CD4-positive, alpha-beta memory T cell (primary cell): ENCODE measurements around the gene GABARAPL1. TPM values are rescaled to one million over a fixed set of nuclear protein-coding genes. Genes with fewer than 3 reads are reported as not detected.
A peak's percentile ranks its signal among the peaks of the same experiment; 100 is the strongest.

ENCODE experiments used
- CTCF ChIA-PET: fragments of 350-600 bp; sonication (Branson Sonifier 250); formaldehyde crosslinking; loops from one replicate; lab custom pipeline; 2021; ENCODE audit warnings: inconsistent platforms; ENCODE audit not compliant: partially characterized antibody; lab: Charles Lee
- POLR2A ChIA-PET: fragments of 350-600 bp; sonication (Branson Sonifier 250); formaldehyde crosslinking; loops from one replicate; lab custom pipeline; 2021; ENCODE audit not compliant: partially characterized antibody; lab: Charles Lee
- DNase-seq, 5 donors: peaks; one replicate each; pipeline versions ENCODE4 v3.0.0 to v3.0.0-alpha.2; 2020 to 2022; ENCODE audit warnings: mixed read lengths in 1 of 5
- H3K27ac ChIP-seq: one replicate; pipeline ENCODE4 v1.7.0; 2013; ENCODE audit warnings: low read depth, low read length
- H3K27me3 ChIP-seq: 2 replicates; pipeline ENCODE4 v1.7.0; 2013; ENCODE audit warnings: mild to moderate bottlenecking, low read length, moderate library complexity; ENCODE audit not compliant: insufficient read depth
- H3K36me3 ChIP-seq: 2 replicates; pipeline ENCODE4 v1.7.0; 2013; ENCODE audit warnings: mild to moderate bottlenecking, low read length, moderate library complexity; ENCODE audit not compliant: insufficient read depth
- H3K4me1 ChIP-seq: 2 replicates; pipeline ENCODE4 v1.7.0; 2013; ENCODE audit warnings: mild to moderate bottlenecking, low read length, moderate library complexity; ENCODE audit not compliant: insufficient read depth
- H3K4me3 ChIP-seq, 2 donors: one replicate each; pipeline ENCODE4 v1.7.0; 2013; ENCODE audit warnings: low read length in 2 of 2, mild to moderate bottlenecking in 1 of 2
- H3K9me3 ChIP-seq, 2 donors: one replicate each; pipeline ENCODE4 v1.7.0; 2013; ENCODE audit warnings: low read length in 2 of 2, control low read depth in 1 of 2; ENCODE audit not compliant: control insufficient read depth in 1 of 2
- H3K27ac Mint-ChIP-seq, 7 donors: one replicate each; pipeline ENCODE4 v1.8.0; 2020 to 2021; ENCODE audit warnings: mixed read lengths in 7 of 7, mild to moderate bottlenecking in 6 of 7, inconsistent platforms in 3 of 7, moderate library complexity in 3 of 7
- H3K27me3 Mint-ChIP-seq, 2 donors: one replicate each; pipeline ENCODE4 v1.8.0; 2020 to 2021; ENCODE audit warnings: mixed read lengths in 2 of 2
- H3K36me3 Mint-ChIP-seq, 2 donors: one replicate each; pipeline ENCODE4 v1.8.0; 2020 to 2021; ENCODE audit warnings: mixed read lengths in 2 of 2, inconsistent platforms in 1 of 2, mild to moderate bottlenecking in 1 of 2
- H3K4me1 Mint-ChIP-seq, 4 donors: one replicate each; pipeline ENCODE4 v1.8.0; 2020 to 2021; ENCODE audit warnings: mixed read lengths in 4 of 4, mild to moderate bottlenecking in 1 of 4
- H3K4me3 Mint-ChIP-seq, 8 donors: one replicate each; pipeline ENCODE4 v1.8.0; 2020 to 2021; ENCODE audit warnings: mixed read lengths in 8 of 8, mild to moderate bottlenecking in 7 of 8, moderate library complexity in 6 of 8, inconsistent platforms in 3 of 8
- H3K9me3 Mint-ChIP-seq, 8 donors: one replicate each; pipeline ENCODE4 v1.8.0; 2020 to 2021; ENCODE audit warnings: mixed read lengths in 8 of 8, mild to moderate bottlenecking in 5 of 8, inconsistent platforms in 3 of 8, moderate library complexity in 1 of 8
- intact Hi-C: fragments of 100-400 bp; cut with micrococcal nuclease; formaldehyde crosslinking; loops from one replicate; pipeline ENCODE4 v1.15.1; 2023
- polyA plus RNA-seq, 2 donors: library from polyadenylated mRNA; unstranded; fragments of 300-500 nt; fragmentation: Illumina TruSeq; gene quantifications; one replicate each; pipeline ENCODE4 v1.2.3, GENCODE V29; 2021
- total RNA-seq, 2 experiments: library from RNA; stranded (reverse); gene quantifications; one replicate each; pipeline ENCODE4 v1.2.3, GENCODE V29; 2021

Gene GABARAPL1
- 10 to 100 TPM; 35.3 to 36.3 TPM for total RNA-seq
- 10 to 100 TPM; 12.8 to 16.2 TPM for polyA plus RNA-seq

DNA sequence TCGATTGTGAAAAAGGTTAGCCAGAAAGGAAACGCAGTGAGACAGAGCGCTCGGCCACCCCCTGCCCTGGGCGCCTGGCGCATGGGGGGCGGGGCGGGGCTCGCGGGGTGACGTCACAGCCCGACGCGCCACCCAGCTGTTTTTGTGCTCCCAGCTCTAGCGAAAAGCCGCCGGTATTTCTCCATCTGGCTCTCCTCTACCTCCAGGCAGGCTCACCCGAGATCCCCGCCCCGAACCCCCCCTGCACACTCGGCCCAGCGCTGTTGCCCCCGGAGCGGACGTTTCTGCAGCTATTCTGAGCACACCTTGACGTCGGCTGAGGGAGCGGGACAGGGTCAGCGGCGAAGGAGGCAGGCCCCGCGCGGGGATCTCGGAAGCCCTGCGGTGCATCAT, at the start of gene GABARAPL1:
Gene GABARAPL1 (plus strand): TSS at position 139 of the 393 bp plus-strand sequence. CDS start 253 bp downstream, at position 392.
- no peaks in the 10 kb centered on the region for H3K27me3 ChIP-seq
- H3K9me3 Mint-ChIP-seq, result no peaks in the 10 kb centered on the region
- intact Hi-C loops, result loop anchor here (1.0 to 10.0 kb wide), 7 partner anchors 60 to 1968 kb away; partner anchors contain the start of genes CLEC2B and MAGOHB

DNA sequence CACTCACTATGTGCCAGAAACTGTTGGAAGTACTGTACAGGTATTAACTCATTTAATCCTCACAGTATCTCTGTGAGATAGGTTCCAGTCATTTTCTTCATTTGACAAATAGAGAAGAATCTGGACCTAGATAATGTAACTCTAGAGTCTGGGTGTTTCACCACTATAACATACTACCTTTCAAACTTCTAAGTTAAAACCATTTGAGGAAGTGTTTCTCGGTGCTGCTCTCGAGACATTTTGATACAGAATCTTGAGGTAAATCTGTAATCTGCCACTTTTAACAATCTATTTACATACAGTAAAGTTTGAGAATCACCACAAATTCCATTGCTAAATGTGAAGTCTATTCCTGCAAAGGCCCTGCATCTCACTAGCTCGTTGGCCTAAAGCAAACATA, 49.6 kb upstream of the GABARAPL1 start:
- Mint-ChIP-seq H3K9me3 (no peaks in the 10 kb centered on the region), H3K27ac (no peak overlapping the region), H3K27me3 (peaks cover 0 to 3% of the 10 kb centered on the region in 2 donors), H3K4me1 (no peaks in the 10 kb centered on the region), H3K4me3 (no peak overlapping the region), H3K36me3 (no peaks in the 10 kb centered on the region)
- Histone ChIP-seq H3K9me3 (no peaks in the 10 kb centered on the region), H3K4me3 (no peak overlapping the region), H3K27ac (no peak overlapping the region), H3K27me3 (no peaks in the 10 kb centered on the region), H3K4me1 (no peaks in the 10 kb centered on the region), H3K36me3 (no peaks in the 10 kb centered on the region)
- intact Hi-C loops, result no loop called here
- no peak for DNase-seq
- ChIA-PET POLR2A (no interaction called here), CTCF (interaction anchor here (1.8 kb wide), 1 partner anchor 10 kb away, joined by 10 read pairs; no protein-coding TSS in a partner anchor)

More for the DNA sequence above, at the start of gene GABARAPL1:
- Mint-ChIP-seq H3K27me3 (no peaks in the 10 kb centered on the region), H3K4me3 (peak within 1 kb of the TSS; percentile 88 to 98 (median 94)), H3K27ac (peak within 1 kb of the TSS; percentile 92 to 99 (median 96)), H3K36me3 (peaks cover 0 to 17% of the 10 kb centered on the region in 2 donors), H3K4me1 (peaks cover 19 to 44% (median 25%) of the 10 kb centered on the region in 4 donors)
- Histone ChIP-seq H3K9me3 (no peaks in the 10 kb centered on the region), H3K27ac (peak within 1 kb of the TSS; percentile 81), H3K36me3 (no peaks in the 10 kb centered on the region), H3K4me1 (peaks cover 32% of the 10 kb centered on the region), H3K4me3 (peak within 1 kb of the TSS; percentile 57 to 69)
- ChIA-PET POLR2A (interaction anchor here (0.7 to 2.9 kb wide), 11 partner anchors 10 to 1334 kb away, joined by 3 to 18 read pairs (median 4); partner anchors contain the start of genes CD69, CLEC2B, MAGOHB and SMIM10L1), CTCF (interaction anchor here (0.8 to 1.1 kb wide), 3 partner anchors 18 to 153 kb away, joined by 3 read pairs; no protein-coding TSS in a partner anchor)
- peak; percentile 80 to 89 (median 84) for DNase-seq

DNA sequence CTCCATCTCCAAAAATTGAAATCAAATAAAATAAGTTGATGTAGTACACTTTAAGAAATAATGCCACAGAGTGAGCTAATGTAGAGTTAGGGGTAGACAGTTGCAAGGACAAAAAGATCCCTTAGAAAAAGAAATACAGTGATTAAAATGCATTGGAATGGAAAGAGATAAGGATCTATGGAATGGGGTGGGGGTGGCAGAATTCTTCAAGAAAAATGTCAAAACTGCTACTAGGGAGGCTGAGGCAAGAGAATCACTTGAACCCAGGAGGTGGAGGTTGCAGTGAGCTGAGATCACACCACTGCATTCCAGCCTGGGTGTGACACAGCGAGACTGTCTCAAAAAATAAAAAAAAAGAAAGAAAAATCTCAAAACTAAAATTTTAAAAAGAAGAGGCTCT, 47.3 kb upstream of the GABARAPL1 start:
- no peaks in the 10 kb centered on the region for H3K9me3 ChIP-seq
- no peaks in the 10 kb centered on the region for H3K27me3 ChIP-seq
- no peaks in the 10 kb centered on the region for H3K4me1 ChIP-seq
- CTCF ChIA-PET, result interaction anchor here (1.5 kb wide), 1 partner anchor 12 kb away, joined by 3 read pairs; no protein-coding TSS in a partner anchor
- intact Hi-C loops, result no loop called here
- H3K4me3 Mint-ChIP-seq, result no peak overlapping the region
- H3K36me3 ChIP-seq, result no peaks in the 10 kb centered on the region
- no peak overlapping the region for H3K27ac ChIP-seq
- no peaks in the 10 kb centered on the region for H3K4me1 Mint-ChIP-seq
- no peak for DNase-seq
- no peaks in the 10 kb centered on the region for H3K9me3 Mint-ChIP-seq
- H3K27ac Mint-ChIP-seq, result peak overlapping the region in 1 of 7 donors; percentile 68
- peaks cover 2 to 3% of the 10 kb centered on the region in 2 donors for H3K27me3 Mint-ChIP-seq
- H3K4me3 ChIP-seq, result no peak overlapping the region
- H3K36me3 Mint-ChIP-seq, result no peaks in the 10 kb centered on the region
- POLR2A ChIA-PET, result no interaction called here

DNA sequence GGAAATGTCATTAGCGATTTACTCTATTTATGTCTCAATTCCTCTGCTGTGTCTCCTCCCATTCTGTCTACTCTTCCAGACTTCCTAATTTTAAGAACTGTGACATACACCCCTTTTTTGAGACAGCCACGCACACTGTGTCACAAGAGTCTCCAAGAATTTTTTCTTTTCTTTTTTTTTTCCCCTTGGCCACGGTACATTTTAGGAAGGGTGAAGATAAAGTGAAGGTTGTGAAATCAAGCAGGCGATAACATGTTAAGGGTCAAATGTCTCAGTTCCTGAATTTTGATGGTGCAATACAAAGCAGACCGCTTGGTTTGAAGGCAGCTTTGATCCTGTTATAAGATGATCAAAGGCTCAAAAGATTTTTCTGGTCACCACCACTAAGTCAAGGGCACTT, 45.1 kb upstream of the GABARAPL1 start:
- Mint-ChIP-seq H3K27ac (no peak overlapping the region), H3K27me3 (peaks cover 7 to 8% of the 10 kb centered on the region in 2 donors), H3K4me3 (no peak overlapping the region), H3K4me1 (no peaks in the 10 kb centered on the region), H3K9me3 (no peaks in the 10 kb centered on the region), H3K36me3 (no peaks in the 10 kb centered on the region)
- ChIA-PET POLR2A (no interaction called here), CTCF (interaction anchor here (1.0 kb wide), 1 partner anchor 10 kb away, joined by 4 read pairs; no protein-coding TSS in a partner anchor)
- H3K9me3 ChIP-seq, result no peaks in the 10 kb centered on the region
- intact Hi-C loops, result no loop called here
- no peak for DNase-seq
- H3K27me3 ChIP-seq, result no peaks in the 10 kb centered on the region
- H3K4me1 ChIP-seq, result no peaks in the 10 kb centered on the region
- no peak overlapping the region for H3K27ac ChIP-seq
- H3K4me3 ChIP-seq, result no peak overlapping the region
- H3K36me3 ChIP-seq, result no peaks in the 10 kb centered on the region

DNA sequence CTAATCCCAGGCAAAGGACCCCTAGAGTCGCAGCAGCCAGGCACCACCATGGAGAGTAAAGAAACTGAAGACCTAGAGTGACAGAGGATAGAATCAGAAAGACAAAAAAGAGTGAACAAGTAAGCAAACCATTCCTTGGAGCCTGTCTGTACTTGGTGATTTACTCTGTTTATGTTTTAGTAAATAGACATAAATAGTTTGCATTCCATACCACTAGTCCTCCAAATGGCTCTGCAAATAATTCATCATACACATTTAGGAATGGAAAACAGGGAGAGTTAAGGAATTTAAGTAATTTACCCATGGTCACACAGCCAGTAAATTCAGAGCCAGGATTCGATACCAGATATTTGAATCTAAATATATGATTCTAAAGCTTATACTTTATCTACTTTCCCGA, 43.6 kb upstream of the GABARAPL1 start:
- no peaks in the 10 kb centered on the region for H3K4me1 ChIP-seq
- Mint-ChIP-seq H3K27me3 (peaks cover 5 to 7% of the 10 kb centered on the region in 2 donors), H3K9me3 (no peaks in the 10 kb centered on the region), H3K4me3 (no peak overlapping the region), H3K36me3 (no peaks in the 10 kb centered on the region), H3K4me1 (no peaks in the 10 kb centered on the region), H3K27ac (no peak overlapping the region)
- no peak for DNase-seq
- intact Hi-C loops, result no loop called here
- ChIA-PET CTCF (interaction anchor here (1.8 to 3.1 kb wide), 2 partner anchors 16 to 22 kb away, joined by 4 to 12 read pairs; no protein-coding TSS in a partner anchor), POLR2A (no interaction called here)
- H3K4me3 ChIP-seq, result no peak overlapping the region
- no peak overlapping the region for H3K27ac ChIP-seq
- H3K36me3 ChIP-seq, result no peaks in the 10 kb centered on the region
- no peaks in the 10 kb centered on the region for H3K27me3 ChIP-seq
- H3K9me3 ChIP-seq, result no peaks in the 10 kb centered on the region

DNA sequence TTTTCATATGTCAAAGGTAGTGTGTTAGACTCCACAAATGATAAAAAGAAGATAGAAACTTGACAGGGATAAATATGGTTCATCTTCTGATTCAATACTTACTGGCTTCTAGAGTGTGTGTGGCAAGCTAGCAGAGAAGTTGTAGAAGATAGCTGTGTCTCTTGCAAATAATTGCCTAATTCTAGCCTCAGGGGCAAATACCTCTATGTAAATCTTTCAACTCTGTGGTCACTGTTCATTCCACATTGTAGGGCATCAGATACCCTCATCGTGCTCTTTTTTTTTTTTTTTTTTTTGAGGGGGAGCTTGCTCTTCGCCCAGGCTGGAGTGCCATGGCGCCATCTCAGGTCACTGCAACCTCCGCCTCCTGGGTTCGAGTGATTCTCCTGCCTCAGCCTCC, 42.5 kb upstream of the GABARAPL1 start:
- Histone ChIP-seq H3K36me3 (no peaks in the 10 kb centered on the region), H3K9me3 (no peaks in the 10 kb centered on the region), H3K4me1 (no peaks in the 10 kb centered on the region), H3K27ac (no peak overlapping the region), H3K4me3 (no peak overlapping the region), H3K27me3 (no peaks in the 10 kb centered on the region)
- Mint-ChIP-seq H3K27ac (no peak overlapping the region), H3K4me3 (no peak overlapping the region), H3K4me1 (no peaks in the 10 kb centered on the region), H3K27me3 (peaks cover 8 to 10% of the 10 kb centered on the region in 2 donors), H3K36me3 (no peaks in the 10 kb centered on the region), H3K9me3 (no peaks in the 10 kb centered on the region)
- CTCF ChIA-PET, result interaction anchor here (3.1 kb wide), 1 partner anchor 17 kb away, joined by 12 read pairs; no protein-coding TSS in a partner anchor
- intact Hi-C loops, result no loop called here
- POLR2A ChIA-PET, result no interaction called here
- no peak for DNase-seq

DNA sequence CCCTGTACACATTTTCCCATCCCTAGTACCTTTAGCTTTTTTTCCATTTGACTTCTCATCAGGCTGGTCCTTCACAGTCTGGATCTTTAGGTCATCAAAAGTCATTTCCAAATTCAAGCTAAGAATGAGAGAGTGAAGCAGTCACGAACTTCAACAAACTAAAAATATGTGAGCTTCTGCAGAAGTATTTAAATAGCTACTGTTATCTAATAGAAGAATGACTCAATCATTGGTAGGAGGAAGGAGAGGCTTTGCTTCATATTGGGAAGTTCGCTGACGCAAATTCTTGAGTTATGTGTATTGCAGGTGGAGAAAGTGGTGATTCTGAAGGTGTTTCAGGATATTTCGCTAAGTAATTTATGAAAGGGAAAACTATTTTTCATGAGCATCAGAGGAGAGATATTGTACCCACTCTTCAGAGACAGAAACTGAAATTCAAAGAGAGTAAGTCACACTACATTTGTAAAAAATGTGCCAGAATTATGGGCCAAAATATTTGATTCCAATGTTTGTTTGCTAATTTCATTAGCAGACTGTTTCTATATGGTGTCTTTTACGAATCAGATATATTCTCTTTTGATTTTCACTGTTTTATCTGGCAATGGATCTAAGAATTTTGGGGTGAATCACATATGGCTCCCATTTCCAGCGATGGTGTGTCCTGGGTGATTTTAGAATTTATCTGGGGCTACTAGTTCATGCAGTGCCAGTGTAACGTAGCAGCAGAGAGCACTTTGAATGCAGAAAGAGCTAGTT, 40.5 kb upstream of the GABARAPL1 start, which contains the start of gene OLR1:
Gene OLR1 (minus strand): TSS at position 160 of the 756 bp plus-strand sequence. CDS start 55 bp downstream, at position 105.
- no peak within 1 kb of the TSS for H3K27ac Mint-ChIP-seq
- H3K27me3 Mint-ChIP-seq, result peaks cover 8 to 18% of the 10 kb centered on the region in 2 donors
- no peak within 1 kb of the TSS for H3K4me3 ChIP-seq
- DNase-seq, result no peak
- no peaks in the 10 kb centered on the region for H3K4me1 Mint-ChIP-seq
- ChIA-PET CTCF (interaction anchor here (0.6 to 3.1 kb wide), 3 partner anchors 19 kb away, joined by 3 to 12 read pairs (median 3); no protein-coding TSS in a partner anchor), POLR2A (no interaction called here)
- no peaks in the 10 kb centered on the region for H3K4me1 ChIP-seq
- no peaks in the 10 kb centered on the region for H3K36me3 Mint-ChIP-seq
- no peak within 1 kb of the TSS for H3K27ac ChIP-seq
- no peaks in the 10 kb centered on the region for H3K9me3 Mint-ChIP-seq
- intact Hi-C loops, result no loop called here
- H3K9me3 ChIP-seq, result no peaks in the 10 kb centered on the region
- H3K4me3 Mint-ChIP-seq, result no peak within 1 kb of the TSS
- H3K36me3 ChIP-seq, result no peaks in the 10 kb centered on the region
- H3K27me3 ChIP-seq, result no peaks in the 10 kb centered on the region
